Neuronal stem cell (in vitro differentiated cells): ENCODE measurements around the gene PPP3CA.

Source experiments
- DNase-seq: peaks from one replicate; pipeline ENCODE4 v3.0.0-alpha.2; 2013; ENCODE audit warnings: low spot score
- H2AFZ ChIP-seq: one replicate; pipeline ENCODE4 v1.6.1; 2013; ENCODE audit warnings: mild to moderate bottlenecking, low read length, inconsistent platforms
- H2AK5ac ChIP-seq: 2 replicates; pipeline ENCODE4 v1.6.1; 2013; ENCODE audit warnings: low read depth, mild to moderate bottlenecking, inconsistent platforms, low read length, moderate library complexity, mixed read lengths
- H2BK120ac ChIP-seq: 2 replicates; pipeline ENCODE4 v1.6.1; 2013; ENCODE audit warnings: low read depth, mild to moderate bottlenecking, inconsistent platforms, low read length, moderate library complexity, mixed read lengths
- H2BK12ac ChIP-seq: one replicate; pipeline ENCODE4 v1.6.1; 2013; ENCODE audit warnings: low read length, inconsistent platforms
- H2BK15ac ChIP-seq: 2 replicates; pipeline ENCODE4 v1.6.1; 2013; ENCODE audit warnings: mild to moderate bottlenecking, low read length, inconsistent platforms, mixed read lengths
- H2BK5ac ChIP-seq: one replicate; pipeline ENCODE4 v1.6.1; 2013; ENCODE audit warnings: inconsistent platforms, mild to moderate bottlenecking, low read length, moderate library complexity
- H3K14ac ChIP-seq: one replicate; pipeline ENCODE4 v1.6.1; 2013; ENCODE audit warnings: low read length, inconsistent platforms
- H3K18ac ChIP-seq: 2 replicates; pipeline ENCODE4 v1.6.1; 2013; ENCODE audit warnings: low read length, inconsistent platforms
- H3K23ac ChIP-seq: 2 replicates; pipeline ENCODE4 v1.6.1; 2013; ENCODE audit warnings: low read depth, mild to moderate bottlenecking, mixed read lengths, low read length, inconsistent platforms; ENCODE audit not compliant: poor library complexity
- H3K27ac ChIP-seq: replicated peaks from 3 replicates; pipeline ENCODE4 v1.5.1; 2013; ENCODE audit warnings: low read length, inconsistent platforms
- H3K27me3 ChIP-seq, 3 experiments: 2 replicates each; pipeline ENCODE4 v1.6.1; 2013; ENCODE audit warnings: low read length in 3 of 3, mild to moderate bottlenecking in 2 of 3, inconsistent platforms in 1 of 3, low read depth in 1 of 3, mixed read lengths in 1 of 3, moderate library complexity in 1 of 3; ENCODE audit not compliant: control insufficient read depth in 3 of 3, insufficient read depth in 3 of 3
- H3K36me3 ChIP-seq, 2 donors: replicated peaks in 1 of 2; 2 replicates each; pipeline ENCODE4 v1.6.1; 2013; ENCODE audit warnings: low read length in 2 of 2; ENCODE audit not compliant: control insufficient read depth in 2 of 2, insufficient read depth in 2 of 2
- H3K4ac ChIP-seq: 2 replicates; pipeline ENCODE4 v1.6.1; 2013; ENCODE audit warnings: inconsistent platforms, mild to moderate bottlenecking, low read length, moderate library complexity
- H3K4me1 ChIP-seq, 2 donors: 1 replicate in 1 of 2; 2 replicates in 1 of 2; pipeline ENCODE4 v1.6.1; 2013; ENCODE audit warnings: low read length in 2 of 2, low read depth in 1 of 2; ENCODE audit not compliant: control insufficient read depth in 2 of 2, insufficient read depth in 1 of 2
- H3K4me2 ChIP-seq: one replicate; pipeline ENCODE4 v1.6.1; 2013; ENCODE audit warnings: mild to moderate bottlenecking, low read length, inconsistent platforms; ENCODE audit not compliant: insufficient read depth, poor library complexity, severe bottlenecking
- H3K4me3 ChIP-seq, 2 donors: 2 replicates each; pipeline ENCODE4 v1.5.1; 2013; ENCODE audit warnings: low read length in 2 of 2, mild to moderate bottlenecking in 2 of 2, inconsistent platforms in 1 of 2, moderate library complexity in 1 of 2
- H3K79me1 ChIP-seq: one replicate; pipeline ENCODE4 v1.6.1; 2013; ENCODE audit warnings: low read depth, mild to moderate bottlenecking, inconsistent platforms, low read length, moderate library complexity
- H3K9ac ChIP-seq: one replicate; pipeline ENCODE4 v1.6.1; 2013; ENCODE audit warnings: mild to moderate bottlenecking, low read depth, low read length, inconsistent platforms; ENCODE audit not compliant: poor library complexity
- H3K9me3 ChIP-seq, 2 donors: replicated peaks in 1 of 2; 2 replicates each; pipeline versions ENCODE3 to v1.6.1; 2013; ENCODE audit warnings: low read length in 2 of 2, mild to moderate bottlenecking in 2 of 2, inconsistent platforms in 1 of 2, low read depth in 1 of 2, mixed read lengths in 1 of 2, moderate library complexity in 1 of 2; ENCODE audit not compliant: control insufficient read depth in 2 of 2, insufficient read depth in 1 of 2
- H4K8ac ChIP-seq: one replicate; pipeline ENCODE4 v1.6.1; 2013; ENCODE audit warnings: low read depth, mild to moderate bottlenecking, inconsistent platforms, low read length, moderate library complexity
- H4K91ac ChIP-seq: one replicate; pipeline ENCODE4 v1.6.1; 2013; ENCODE audit warnings: low read length, low read depth, mild to moderate bottlenecking, inconsistent platforms; ENCODE audit not compliant: poor library complexity
- WGBS, 2 donors: extraction: QIAGEN DNeasy Blood & Tissue Kit; methylation state at CpG; one replicate each; pipeline ENCODE4 v1.1.7; 2013; ENCODE audit warnings: missing lambda C conversion rate in 2 of 2, mixed read lengths in 1 of 2; ENCODE audit not compliant: insufficient read length in 2 of 2, insufficient replicate concordance in 1 of 2; ENCODE audit errors: extremely low coverage in 2 of 2; 5-methylcytosine and 5-hydroxymethylcytosine counted together

PPP3CA gene

DNA sequence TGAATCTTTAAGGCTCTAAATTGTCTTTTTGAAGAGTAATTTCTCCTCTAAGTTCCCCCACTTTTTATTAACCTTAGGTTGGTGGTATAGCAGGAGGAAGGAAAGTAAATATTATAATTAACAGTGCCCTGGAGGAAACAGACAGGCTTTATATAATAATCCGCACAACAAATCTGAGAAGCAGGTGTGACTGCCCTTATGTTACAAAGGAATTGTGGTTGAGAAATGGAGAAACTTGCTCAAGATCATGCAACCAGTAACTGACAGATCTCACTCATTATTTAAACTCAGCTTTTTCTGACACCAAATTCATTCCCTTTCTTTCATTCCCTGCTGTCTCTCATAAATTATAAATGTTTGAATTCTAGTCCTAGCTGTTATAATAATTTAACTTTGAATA, 282.0 kb downstream of the PPP3CA start:
- WGBS, 2 donors: no CpG with 5 or more reads among the region's 1 CpG
- no peaks in the 10 kb centered on the region for H3K9me3 ChIP-seq
- H3K23ac ChIP-seq: no peak overlapping the region
- no peak overlapping the region for H2BK5ac ChIP-seq
- H3K79me1 ChIP-seq: peaks cover 1% of the 10 kb centered on the region
- H3K27ac ChIP-seq: no peak overlapping the region
- no peak for DNase-seq
- H3K4me3 ChIP-seq: no peak overlapping the region
- no peak overlapping the region for H2BK120ac ChIP-seq
- no peak overlapping the region for H4K91ac ChIP-seq
- no peak overlapping the region for H4K8ac ChIP-seq
- H3K4me1 ChIP-seq: peaks cover 5 to 17% of the 10 kb centered on the region in 2 donors
- no peak overlapping the region for H3K4ac ChIP-seq
- H3K36me3 ChIP-seq: no peaks in the 10 kb centered on the region
- peaks cover 0 to 7% (median 0%) of the 10 kb centered on the region in 3 experiments for H3K27me3 ChIP-seq
- no peak overlapping the region for H3K4me2 ChIP-seq
- no peak overlapping the region for H3K18ac ChIP-seq
- no peak overlapping the region for H3K9ac ChIP-seq
- no peak overlapping the region for H2AK5ac ChIP-seq
- H2AFZ ChIP-seq: no peak overlapping the region
- H3K14ac ChIP-seq: no peak overlapping the region
- no peak overlapping the region for H2BK15ac ChIP-seq
- H2BK12ac ChIP-seq: no peak overlapping the region

GRCh38 chr4:101064541-101065180, 282.7 kb downstream of the PPP3CA start:
- no peak overlapping the region for H3K4me2 ChIP-seq
- no peak overlapping the region for H2BK5ac ChIP-seq
- H4K8ac ChIP-seq: no peak overlapping the region
- H4K91ac ChIP-seq: no peak overlapping the region
- H3K79me1 ChIP-seq: peaks cover 1% of the 10 kb centered on the region
- no peak overlapping the region for H2BK12ac ChIP-seq
- peaks cover 0 to 7% (median 0%) of the 10 kb centered on the region in 3 experiments for H3K27me3 ChIP-seq
- H3K23ac ChIP-seq: no peak overlapping the region
- H2AFZ ChIP-seq: no peak overlapping the region
- no peaks in the 10 kb centered on the region for H3K9me3 ChIP-seq
- no peak for DNase-seq
- no peak overlapping the region for H3K4me3 ChIP-seq
- no peak overlapping the region for H2BK15ac ChIP-seq
- H2BK120ac ChIP-seq: no peak overlapping the region
- no peak overlapping the region for H3K14ac ChIP-seq
- no peak overlapping the region for H3K27ac ChIP-seq
- WGBS, 2 donors: no CpG with 5 or more reads among the region's 1 CpG
- no peak overlapping the region for H3K9ac ChIP-seq
- no peak overlapping the region for H3K4ac ChIP-seq
- no peak overlapping the region for H3K18ac ChIP-seq
- H3K36me3 ChIP-seq: no peaks in the 10 kb centered on the region
- no peak overlapping the region for H2AK5ac ChIP-seq
- H3K4me1 ChIP-seq: peaks cover 5 to 17% of the 10 kb centered on the region in 2 donors

DNA sequence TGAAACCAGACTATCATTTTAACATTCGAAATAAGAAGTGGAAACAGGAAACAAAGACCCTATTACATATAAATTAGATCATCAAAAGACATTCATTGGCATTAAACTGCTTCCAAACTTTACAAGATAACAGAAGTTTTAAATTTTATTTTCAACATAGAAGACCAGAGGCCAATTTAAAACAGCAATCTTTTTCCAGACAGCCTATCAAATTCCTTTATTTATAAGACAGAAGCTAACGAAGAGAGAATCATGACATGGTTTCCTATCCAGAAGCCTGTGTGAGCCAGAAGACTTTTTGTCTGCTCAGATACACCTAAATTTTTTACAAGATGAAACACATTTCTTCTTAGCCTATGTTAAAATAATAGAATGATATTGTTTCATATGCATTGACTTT, 291.9 kb downstream of the PPP3CA start:
- Histone ChIP-seq H2BK5ac (no peak overlapping the region), H3K23ac (no peak overlapping the region), H2BK12ac (no peak overlapping the region), H3K18ac (no peak overlapping the region), H2AFZ (no peak overlapping the region), H2BK120ac (no peak overlapping the region), H2AK5ac (no peak overlapping the region), H3K9me3 (no peaks in the 10 kb centered on the region), H3K4me1 (peaks cover 0 to 4% of the 10 kb centered on the region in 2 donors), H4K8ac (no peak overlapping the region), H4K91ac (no peak overlapping the region), H3K4me2 (no peak overlapping the region), H2BK15ac (no peak overlapping the region), H3K14ac (no peak overlapping the region), H3K9ac (no peak overlapping the region), H3K27ac (no peak overlapping the region), H3K27me3 (no peaks in the 10 kb centered on the region), H3K4ac (no peak overlapping the region), H3K4me3 (no peak overlapping the region), H3K79me1 (no peaks in the 10 kb centered on the region), H3K36me3 (no peaks in the 10 kb centered on the region)
- DNase-seq: no peak
- WGBS, 2 donors: no CpG with 5 or more reads among the region's 2 CpGs

DNA sequence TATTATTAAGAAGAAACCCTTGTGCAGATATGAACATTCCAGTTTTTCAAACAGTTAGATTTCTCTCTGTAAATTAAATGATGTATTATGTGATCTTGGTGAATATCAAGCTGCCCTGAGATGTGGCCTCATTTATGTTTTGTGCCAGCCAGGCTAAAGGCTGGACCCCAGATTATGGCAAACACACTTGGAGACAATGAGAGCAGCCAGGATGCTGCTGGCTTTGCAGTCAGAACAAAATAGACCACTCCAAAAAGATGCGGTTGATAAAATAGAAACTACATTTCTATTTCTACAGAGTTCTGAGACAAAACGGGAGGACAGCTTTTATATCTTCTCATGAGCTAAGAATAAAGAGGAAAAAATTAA, 296.5 kb downstream of the PPP3CA start:
- Histone ChIP-seq H4K91ac (no peak overlapping the region), H2BK12ac (no peak overlapping the region), H3K27ac (no peak overlapping the region), H3K4me2 (no peak overlapping the region), H2BK15ac (no peak overlapping the region), H3K36me3 (no peaks in the 10 kb centered on the region), H3K27me3 (no peaks in the 10 kb centered on the region), H3K9ac (no peak overlapping the region), H3K18ac (no peak overlapping the region), H4K8ac (no peak overlapping the region), H3K23ac (no peak overlapping the region), H3K4me1 (peaks cover 0 to 9% of the 10 kb centered on the region in 2 donors), H3K9me3 (no peaks in the 10 kb centered on the region), H2AFZ (no peak overlapping the region), H2AK5ac (no peak overlapping the region), H2BK120ac (no peak overlapping the region), H3K79me1 (no peaks in the 10 kb centered on the region), H3K4me3 (no peak overlapping the region), H3K14ac (no peak overlapping the region), H3K4ac (no peak overlapping the region), H2BK5ac (no peak overlapping the region)
- no peak for DNase-seq
- no CpG with 5 or more reads among the region's 2 CpGs for WGBS, 2 donors
